ENCODE measurements around the gene MIER2.
"Not testable (repeated sequence)": the region's sequence is repeated elsewhere in the genome, so short reads cannot be mapped to it uniquely, and the experiment has no call there.

The MIER2 gene

GRCh38 chr19:281156-281853, 63.3 kb downstream of the MIER2 start:
- no peak for DNase-seq

GRCh38 chr19:280541-281009, 64.0 kb downstream of the MIER2 start:
- DNase-seq: no peak

DNA sequence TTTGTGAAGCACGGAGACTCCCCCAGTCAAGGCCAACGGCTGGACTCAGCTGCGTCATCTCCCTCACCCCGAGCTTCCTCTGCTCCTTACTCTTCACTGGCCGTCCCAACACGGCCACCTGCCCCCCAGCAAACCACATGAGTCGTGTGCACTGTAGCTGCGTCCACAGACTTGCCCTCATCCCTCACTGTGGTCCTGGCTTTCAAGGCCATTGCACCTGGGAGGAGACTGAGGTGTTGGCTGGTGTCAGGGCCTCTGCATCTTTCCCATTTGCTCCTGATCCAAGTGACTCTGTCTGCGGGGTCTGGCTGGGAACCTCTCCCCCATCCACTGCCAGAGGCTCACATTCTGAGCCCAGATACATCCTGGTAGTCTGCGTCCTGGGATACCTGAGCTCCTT, 64.9 kb downstream of the MIER2 start:
- DNase-seq: no peak

GRCh38 chr19:279231-279630, 65.4 kb downstream of the MIER2 start:
- DNase-seq: no peak

DNA sequence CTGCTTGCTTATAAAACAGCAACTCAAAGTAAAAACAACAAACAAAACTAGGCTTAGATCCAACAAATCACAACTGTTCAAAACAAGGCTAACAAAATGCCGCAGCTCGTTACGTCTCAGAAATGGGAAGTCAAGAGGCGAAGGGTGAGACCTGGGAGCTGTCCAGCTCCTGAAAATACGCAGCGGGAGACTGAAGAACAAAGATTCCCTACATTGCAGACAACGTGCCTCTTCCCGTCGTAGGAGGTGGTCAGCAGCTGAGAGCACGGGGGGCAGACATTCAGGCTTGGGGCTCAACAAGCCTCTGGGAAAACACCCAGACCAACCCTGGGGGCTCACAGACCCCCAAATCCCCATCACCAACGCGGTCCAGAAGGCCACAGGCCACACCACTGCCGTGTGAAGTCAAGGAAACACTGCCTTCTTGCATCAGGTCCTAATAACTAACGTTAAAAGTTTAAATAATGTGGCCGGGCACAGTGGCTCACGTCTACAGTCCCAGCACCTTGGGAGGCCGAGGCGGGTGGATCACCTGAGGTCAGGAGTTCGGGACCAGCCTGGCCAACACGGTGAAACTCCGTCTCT, 66.9 kb downstream of the MIER2 start:
- DNase-seq: no peak

- no peak for DNase-seq
These were observed 67.5 kb downstream of the MIER2 start for GRCh38 chr19:277131-277530.

DNA sequence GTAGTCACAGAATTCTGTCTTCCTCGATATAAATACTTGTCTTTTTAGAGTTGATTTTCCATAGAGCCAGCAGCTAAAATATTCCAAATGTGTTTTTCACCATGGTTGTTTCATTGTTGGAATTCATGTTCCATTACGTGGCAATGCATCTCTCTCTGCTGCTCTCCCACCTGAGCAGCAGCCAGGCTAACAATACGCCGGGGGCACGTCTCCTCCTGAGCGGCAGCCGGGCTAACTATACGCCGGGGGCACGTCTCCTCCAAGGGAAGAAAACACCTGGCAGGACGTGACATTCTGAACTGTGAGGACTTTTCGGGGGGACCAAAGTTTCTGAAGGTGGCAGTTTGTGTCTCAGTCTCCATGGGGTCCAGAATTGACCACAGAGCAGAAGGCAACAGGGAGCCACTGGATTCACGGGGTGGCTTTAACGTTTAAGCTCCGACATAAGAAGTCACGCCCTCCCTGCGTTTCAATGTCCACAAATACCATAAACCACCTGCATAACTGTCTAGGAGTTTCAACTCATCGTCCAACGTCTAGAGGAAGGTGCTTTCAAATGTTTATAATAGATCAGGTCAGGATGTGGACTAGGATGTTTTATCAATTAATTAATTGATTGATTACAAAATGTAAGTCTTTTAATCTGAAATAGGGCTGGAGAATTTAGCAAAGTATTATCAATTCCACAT, 68.5 kb downstream of the MIER2 start:
- no peak for DNase-seq

DNA sequence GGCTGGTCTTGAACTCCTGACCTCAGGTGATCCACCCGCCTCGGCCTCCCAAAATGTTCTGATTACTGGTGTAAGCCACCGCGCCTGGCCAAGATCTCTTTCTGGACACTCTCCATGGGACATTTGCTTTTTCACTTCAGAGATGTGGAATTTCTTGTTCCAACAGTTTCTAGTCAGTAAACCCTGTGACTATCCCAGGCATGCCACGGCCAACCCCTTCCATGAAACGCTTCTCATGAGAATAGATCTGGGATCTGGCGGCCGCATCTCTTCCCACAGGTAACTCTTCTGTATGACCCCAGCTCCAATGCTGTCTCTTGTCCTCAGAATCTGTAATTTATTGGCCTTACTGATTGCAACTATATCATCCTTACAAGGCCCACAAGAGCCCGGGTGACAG, 69.6 kb downstream of the MIER2 start:
- no peak for DNase-seq

DNA sequence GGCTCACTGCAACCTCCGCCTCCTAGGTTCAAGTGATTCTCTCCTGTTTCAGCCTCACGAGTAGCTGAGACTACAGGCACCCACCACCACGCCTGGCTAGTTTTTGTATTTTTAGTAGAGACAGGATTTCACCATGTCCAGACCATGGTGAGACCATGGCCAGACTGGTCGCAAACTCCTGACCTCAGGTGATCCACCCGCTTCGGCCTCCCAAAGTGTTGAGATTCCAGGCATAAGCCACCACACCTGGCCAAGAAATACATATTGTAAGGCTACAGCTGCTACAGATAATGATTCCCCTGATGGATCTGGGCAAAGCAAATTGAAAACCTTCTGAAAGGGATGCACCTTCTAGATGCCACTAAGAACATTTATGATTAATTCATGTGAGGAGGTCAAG, 71.2 kb downstream of the MIER2 start:
- DNase-seq: no peak

GRCh38 chr19:271856-272255, 72.7 kb downstream of the MIER2 start:
- DNase-seq: no peak

DNA sequence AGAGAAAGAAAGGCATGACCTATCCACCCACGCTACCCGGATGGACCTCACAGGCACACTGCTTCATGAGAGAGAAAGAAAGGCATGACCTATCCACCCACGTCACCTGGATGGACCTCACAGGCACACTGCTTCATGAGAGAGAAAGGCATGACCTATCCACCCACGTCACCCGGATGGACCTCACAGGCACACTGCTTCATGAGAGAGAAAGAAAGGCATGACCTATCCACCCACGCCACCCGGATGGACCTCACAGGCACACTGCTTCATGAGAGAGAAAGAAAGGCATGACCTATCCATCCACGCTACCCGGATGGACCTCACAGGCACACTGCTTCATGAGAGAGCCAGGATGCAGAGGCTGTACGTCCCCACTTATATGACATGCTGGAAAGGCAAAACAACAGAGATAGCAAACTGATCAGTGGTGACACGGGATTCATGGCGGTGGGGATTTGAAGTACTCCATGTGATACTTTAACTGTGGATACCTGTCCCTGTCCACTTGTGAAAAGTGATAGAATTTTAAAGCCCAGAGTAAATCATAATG, 73.8 kb downstream of the MIER2 start:
- not testable (repeated sequence) for DNase-seq

- DNase-seq: no peak
These were observed 75.4 kb downstream of the MIER2 start for GRCh38 chr19:269241-269640.

GRCh38 chr19:262125-262524, 82.5 kb downstream of the MIER2 start:
- no peak for DNase-seq

DNA sequence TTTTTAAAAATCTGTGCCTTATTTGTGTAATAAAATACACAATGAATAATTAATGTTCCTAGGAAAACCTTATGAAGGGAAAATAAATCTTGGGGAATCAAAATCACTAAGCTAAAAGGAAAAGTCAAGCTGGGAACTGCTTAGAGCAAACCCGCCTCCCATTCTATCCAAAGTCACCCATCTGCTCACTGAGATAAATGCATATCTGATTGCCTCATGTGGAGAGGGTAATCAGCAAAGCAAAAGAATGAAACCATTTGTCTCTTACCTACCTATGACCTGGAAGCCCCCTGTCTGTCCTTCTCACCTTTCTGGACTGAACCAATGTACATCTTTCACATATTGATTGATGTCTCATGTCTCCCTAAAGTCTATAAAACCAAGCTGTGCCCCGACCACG, 87.8 kb downstream of the MIER2 start:
- DNase-seq: not testable (repeated sequence)

All from NCI-H1694 treated with DMSO at 0.1 percent for 48 hours (cell line).